GM19397 (cell line): ENCODE data around the gene CRNKL1.

Experiments used
- ATAC-seq: cut with Tn5 transposase; IDR thresholded peaks from one replicate; pipeline ENCODE4 v1.9.1; 2021; ENCODE audit warnings: mild to moderate bottlenecking, moderate library complexity; ENCODE audit not compliant: unreplicated experiment

Gene CRNKL1

GRCh38 chr20:19986419-19986818 is 65.8 kb downstream of the CRNKL1 start:
- ATAC-seq, result no peak
